LoVo (cell line): Measurements from ENCODE around the gene RHD.
"Not testable (repeated sequence)": the region's sequence is repeated elsewhere in the genome, so short reads cannot be mapped to it uniquely, and the experiment has no call there.

ENCODE experiments used
- DNase-seq: peaks from one replicate; pipeline ENCODE4 v3.0.0-alpha.2; 2016; ENCODE audit warnings: low spot score

RHD gene

DNA sequence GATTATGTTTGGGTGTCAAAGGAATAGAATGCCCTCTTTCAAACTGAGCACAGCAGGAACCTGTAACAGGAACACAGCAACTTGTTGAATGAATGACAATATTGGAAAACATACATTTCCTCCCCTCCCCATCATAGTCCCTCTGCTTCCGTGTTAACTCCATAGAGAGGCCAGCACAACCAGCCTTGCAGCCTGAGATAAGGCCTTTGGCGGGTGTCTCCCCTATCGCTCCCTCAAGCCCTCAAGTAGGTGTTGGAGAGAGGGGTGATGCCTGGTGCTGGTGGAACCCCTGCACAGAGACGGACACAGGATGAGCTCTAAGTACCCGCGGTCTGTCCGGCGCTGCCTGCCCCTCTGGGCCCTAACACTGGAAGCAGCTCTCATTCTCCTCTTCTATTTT, at the start of gene RHD:
TSS of gene RHD (plus strand) at position 272 of the 400 bp plus-strand sequence. CDS start at position 311, 39 bp downstream.
- DNase-seq, result not testable (repeated sequence)

DNA sequence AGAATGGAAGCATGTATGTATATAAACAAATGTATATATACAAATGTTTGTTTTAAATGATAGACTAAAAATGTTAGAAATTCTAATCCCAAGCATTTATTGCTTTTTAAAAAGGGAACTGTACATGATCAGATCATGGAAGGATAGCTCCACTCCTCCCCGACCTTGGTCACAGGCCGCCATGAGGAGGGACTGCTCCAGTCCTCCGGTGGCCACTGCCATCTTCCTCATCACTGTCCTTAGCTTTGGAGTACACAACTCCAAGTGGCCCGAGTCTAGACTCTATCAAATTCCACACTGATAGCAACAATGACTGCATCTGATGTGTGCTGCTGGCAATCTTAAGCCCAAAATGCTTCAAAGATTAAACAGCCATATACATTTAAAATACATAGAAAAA, 49.7 kb upstream of the RHD start:
- DNase-seq, result no peak

DNA sequence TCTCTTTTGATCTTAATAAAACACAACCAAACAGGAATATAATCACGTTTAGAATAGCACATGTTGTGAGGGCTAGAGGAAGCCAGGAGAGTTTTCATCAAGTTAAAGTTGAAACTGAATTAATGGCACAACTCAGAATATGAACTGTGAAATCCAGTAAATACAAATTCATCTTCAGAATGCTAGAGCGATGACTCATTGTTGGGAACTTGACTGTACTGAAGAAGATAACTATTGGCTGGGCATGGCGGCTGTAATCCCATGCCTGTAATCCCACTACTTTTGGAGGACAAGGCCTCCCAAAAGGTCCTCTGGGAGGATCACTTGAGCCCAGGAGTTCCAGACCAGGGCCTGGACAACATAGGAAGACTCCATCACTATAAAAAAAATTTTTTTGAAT, 48.8 kb upstream of the RHD start:
- no peak for DNase-seq

DNA sequence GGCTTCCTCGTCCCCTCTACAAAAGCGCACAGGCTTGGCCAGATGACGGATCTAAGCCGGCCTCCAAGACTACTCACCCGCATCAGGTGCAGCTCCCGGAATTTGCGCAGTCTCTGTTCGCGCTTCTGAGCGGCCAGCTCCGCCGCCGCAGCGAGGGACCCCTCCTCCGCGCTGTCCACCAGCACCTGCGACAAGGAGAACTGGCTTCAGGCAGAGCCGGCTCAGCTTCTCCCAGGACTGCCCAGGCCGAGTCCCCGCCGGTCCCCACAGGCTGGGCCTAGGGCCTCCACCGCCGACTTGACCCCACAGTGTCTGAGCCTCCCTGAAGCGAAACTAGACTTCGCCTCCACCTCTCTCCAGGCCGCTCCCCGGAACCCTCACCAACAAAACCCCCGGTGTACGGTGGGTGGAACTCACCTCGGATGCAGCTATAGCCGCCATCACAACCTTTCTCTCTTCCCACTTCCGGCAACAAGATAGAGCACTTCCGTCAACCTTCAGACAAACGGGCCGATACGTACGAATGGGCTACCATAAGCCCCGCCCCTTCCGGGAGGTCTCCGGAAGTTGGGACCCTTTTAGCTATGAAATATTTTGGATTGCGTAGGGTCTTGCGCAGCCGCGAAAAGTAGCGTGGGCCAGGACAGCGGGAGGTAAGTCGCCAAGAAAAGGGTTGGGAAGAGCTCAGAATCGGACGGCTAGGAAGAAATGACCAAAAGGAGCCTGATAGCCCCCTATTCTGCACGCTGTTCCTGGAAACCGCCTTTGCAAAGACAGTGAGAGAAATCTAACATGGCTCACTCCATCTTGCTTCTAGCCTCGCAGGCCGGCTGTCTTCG, 40.1 kb upstream of the RHD start, which contains the start of gene SYF2:
TSS of gene SYF2 (minus strand) at position 476 of the 839 bp plus-strand sequence. CDS start at position 441, 35 bp downstream.
- DNase-seq, result peak; percentile 93

DNA sequence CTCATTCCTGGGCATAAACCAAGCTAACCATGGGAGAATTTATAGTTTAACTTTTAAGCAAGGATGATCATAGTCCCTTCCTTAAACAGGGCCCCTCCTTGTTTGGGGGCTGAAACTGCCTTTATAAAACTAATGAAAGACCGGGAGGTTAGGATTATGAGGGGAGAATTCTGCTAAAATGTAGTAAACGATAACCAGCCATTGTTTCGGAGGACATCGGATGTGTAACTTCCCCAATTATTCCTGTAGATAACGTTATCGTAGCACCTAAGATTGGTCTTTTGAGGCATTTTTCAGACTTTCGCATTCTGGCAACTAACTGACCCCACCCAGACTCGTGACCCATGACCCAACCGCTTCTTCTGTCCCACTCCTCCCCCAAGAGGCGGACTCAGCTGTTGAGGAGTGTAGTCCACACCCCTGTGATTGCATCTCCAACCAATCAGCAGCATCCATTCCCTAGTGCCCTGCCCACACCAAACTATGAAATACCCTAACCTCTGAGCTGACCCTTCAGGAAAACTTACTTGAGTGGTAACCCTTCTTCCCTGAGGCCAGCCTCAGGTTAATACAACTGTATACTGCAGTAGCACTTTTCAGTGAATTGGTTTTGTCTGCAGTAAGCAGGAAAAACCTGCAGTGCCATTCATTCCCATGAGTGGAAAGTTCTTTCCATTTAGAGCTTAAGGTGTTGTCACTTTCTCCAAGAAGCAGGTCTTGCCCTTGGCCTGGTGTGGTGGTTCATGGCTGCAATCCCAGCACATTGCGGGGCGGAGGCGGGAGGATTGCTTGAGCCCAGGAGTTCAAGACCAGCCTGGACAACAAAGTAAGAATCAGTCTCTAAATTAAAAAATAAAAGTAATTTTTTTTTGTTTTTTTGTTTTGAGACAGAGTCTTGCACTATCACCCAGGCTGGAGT, 39.2 kb upstream of the RHD start:
- DNase-seq, result peak; percentile 83

DNA sequence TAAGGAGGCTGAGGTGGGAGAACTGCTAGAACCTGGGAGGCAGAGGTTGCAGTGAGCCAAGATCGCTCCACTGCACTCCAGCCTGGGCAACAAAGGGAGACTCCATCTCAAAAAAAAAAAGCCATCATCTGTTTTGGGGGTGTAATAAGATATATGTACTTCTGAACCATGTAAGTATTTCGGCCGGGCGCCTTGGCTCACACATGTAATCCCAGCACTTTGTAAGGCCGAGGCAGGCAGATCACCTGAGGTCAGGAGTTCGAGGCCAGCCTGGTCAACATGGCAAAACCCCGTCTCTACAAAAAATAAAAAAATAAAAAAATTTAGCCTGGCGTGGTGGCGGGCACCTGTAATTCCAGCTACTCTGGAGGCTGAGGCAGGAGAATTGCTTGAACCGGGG, 36.9 kb upstream of the RHD start:
- not testable (repeated sequence) for DNase-seq

DNA sequence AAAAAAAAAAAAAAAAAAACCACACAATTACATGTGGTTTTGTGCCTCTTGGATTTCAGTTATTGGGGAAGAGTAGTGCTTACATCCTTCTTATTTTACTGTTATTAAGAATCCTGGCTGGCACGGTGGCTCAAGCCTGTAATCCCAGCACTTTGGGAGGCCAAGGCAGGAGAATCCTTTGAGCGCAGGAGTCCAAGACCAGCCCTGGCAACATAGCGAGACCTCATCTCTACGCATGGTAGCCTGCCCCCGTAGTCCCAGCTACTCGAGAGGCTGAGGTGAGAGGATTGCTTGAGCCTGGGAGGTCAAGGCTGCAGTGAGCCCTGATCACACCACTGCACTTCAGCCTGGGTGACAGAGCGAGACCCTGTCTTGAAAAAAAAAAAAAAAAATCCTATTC, 36.0 kb upstream of the RHD start:
- DNase-seq, result not testable (repeated sequence)

DNA sequence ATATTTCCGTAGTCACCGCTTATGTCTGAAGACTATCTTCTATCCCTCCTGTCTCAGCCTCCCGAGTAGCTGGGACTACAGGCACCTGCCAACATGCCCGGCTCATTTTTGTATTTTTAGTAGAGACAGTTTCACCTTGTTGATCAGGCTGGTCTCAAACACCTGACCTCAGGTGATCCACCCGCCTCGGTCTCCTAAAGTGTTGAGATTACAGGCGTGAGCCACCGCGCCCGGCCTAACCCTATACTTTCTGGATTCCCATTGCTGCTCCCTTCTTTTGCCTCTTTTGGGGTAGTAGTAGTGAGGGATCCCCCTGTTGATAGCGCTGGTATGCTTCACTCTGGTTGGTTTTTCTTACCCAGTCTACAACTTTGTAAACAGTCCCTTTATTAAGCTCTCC, 34.3 kb upstream of the RHD start:
- DNase-seq, result no peak

DNA sequence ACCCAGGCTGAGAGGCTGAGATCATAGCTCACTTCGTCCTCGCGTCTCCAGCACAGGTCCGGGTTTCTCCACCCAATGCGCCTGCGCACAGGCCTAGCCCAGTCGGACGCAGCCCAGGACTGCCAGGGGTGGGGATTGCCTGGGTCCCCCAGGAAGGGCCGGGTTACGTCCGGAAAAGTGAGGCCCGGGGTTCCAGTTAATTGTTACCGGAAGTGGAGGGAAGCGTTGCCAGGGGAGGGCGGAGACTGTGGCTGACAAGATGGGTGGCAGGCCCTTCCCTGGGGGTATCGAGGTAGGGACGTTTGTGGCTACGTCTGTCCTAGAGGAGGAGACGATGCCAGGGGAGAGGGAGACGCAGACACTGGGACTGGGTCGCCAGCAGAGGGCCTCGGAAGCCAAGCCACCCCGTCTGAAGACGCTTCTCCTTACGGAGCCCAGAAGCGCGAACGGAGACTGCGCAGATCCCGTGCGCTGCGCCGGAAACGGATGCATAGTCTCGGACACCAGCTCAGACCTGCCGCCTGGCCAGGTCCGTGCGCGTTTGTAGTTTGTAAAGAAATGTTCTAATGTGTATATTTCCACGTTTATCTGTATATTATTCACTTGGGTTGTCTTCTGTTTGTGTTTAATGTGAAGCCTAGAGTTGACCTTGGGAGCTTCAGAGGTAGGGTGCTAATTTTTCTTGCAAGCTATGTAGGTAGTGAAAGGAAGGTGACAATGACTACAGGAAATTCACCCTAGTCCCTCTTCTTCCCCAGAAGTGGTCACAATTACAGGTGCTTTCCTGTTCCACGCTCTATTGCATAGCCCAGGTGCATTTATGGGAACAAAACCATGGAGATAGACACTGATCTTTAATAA, 32.4 kb upstream of the RHD start:
- peak; percentile 94 for DNase-seq

DNA sequence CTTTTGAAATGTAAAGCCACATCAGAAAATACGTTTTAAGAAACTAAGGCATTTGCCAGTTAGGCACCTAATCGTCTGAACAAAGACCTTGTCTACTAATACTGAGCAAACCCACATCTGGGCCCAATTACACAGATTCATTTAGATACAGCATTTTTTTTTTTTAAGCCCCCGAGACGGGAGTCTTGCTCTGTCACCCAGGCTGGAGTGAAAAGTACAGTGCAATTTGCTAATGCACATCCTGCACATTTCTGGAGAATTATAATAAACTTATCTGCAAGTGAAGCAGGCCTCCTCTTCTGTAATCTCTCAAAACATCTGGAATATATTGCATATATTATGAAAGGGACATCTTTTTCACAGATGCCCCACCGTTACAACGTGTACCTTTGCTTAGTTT, 28.4 kb upstream of the RHD start:
- no peak for DNase-seq

DNA sequence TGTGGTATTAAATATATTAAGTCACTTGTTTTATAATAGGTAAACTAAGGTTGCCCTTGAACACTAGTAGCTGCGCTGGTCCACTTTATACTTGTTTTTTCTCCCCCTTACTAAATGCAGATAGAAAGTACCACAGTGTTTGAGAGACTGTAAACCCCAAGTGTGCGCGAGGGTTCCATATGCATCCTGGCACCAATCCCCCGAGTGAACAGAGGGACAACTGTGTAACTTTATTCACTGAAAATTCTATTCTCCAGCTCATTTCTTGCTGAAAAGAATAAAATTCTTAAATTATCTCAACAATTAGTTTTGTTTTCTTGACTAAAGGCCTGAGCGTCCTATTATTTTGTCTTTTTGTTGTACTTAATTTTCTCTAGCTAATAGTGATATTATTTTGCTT, 26.9 kb upstream of the RHD start:
- no peak for DNase-seq

DNA sequence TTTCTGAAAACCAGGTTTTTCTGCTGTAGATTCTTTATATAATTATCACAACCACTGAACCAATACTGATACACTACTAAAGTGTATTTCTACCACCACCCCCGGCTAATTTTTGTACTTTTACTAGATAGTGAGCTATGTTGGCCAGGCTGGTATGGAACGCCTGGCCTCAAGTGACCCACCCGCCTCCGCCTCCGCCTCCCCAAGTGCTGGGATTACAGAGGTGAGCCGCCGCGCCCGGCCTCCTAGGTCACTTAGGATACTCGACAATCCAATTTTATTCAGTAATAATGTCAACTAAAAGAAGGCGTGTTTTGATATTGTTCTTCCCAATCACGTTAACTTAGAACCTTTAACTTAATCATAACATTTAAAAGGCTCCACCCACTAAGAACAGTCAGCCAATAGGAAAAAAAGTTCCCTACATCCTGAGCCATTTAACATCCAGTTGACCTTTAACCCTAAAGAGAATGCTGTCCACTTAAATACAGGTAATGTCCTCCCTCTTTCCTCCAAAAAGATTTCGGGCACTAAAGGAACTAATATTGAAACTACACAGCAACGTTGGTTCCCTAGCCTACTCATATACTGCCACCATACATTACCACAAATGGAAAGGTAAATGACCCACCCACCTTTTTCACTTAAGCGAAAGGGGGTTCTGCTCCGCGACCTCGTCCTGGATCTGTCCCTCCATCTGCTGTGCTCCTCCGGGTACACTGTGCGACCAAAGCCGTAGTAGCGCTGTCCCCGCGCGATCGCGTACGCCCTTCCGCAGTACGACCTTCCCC, 26.3 kb upstream of the RHD start:
- DNase-seq, result peak; percentile 36

DNA sequence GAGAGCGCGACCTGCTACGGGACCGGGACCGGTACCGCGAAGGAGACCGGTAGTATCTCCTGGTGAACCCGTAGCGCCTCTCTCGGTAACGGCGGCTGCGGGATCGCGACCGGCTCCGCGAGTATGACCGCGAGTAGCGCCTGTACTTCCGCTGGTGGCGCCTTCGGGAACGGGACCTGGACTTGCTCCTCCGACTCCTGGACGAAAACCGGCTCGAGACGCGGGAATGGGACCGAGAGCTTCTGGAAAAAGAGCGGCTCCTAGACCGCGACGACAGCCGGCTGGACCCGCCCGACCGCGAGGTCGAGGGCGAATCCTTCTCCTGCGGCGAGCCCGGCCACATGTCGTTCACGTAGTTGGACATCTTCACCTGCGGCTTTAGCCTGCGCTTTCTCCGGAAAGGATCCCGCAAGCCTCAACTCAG, 25.7 kb upstream of the RHD start:
- DNase-seq, result no peak

DNA sequence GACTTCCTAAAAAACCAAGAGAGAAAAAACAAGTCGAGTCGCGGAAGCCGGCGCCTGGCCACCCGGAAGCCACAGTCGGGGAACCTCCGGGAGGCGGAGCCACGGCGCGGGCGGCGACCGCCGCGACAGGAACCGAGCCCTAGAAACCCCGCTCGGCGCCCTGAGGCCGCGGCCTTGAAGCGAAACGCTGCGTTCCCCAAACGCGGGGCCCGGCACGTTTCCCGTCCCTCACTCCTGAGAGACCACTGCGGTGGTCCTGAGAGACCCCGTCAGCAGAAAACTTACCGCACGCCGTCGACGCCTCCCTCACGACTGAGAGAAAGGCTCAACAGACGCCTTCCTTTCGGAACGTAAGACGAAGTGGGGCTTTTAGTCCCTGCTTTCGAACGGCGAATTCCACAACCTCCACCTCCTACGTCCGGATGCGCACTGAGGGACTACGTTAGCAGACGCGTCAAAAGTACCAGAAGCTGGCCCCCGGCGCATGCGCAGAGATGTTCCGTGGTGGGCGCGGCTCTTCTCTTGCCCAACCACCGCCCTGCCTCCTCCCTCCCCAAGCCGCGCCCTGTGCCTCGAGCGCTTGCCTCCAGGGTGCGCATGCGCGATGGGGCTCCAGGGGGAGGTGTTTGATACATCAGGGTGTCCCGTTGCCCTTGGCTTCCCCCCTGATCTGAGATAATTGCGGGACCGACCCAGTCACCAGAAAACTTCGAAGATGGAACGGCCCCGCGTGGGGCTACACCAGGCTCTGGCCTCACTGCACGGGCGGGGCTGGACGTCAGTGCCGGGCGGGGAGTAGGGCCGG, 25.1 kb upstream of the RHD start, which contains the start of gene RSRP1:
TSS of gene RSRP1 (minus strand) at position 431 of the 805 bp plus-strand sequence. CDS start 491 bp downstream, outside the sequence.
- DNase-seq, result peak; percentile 98

DNA sequence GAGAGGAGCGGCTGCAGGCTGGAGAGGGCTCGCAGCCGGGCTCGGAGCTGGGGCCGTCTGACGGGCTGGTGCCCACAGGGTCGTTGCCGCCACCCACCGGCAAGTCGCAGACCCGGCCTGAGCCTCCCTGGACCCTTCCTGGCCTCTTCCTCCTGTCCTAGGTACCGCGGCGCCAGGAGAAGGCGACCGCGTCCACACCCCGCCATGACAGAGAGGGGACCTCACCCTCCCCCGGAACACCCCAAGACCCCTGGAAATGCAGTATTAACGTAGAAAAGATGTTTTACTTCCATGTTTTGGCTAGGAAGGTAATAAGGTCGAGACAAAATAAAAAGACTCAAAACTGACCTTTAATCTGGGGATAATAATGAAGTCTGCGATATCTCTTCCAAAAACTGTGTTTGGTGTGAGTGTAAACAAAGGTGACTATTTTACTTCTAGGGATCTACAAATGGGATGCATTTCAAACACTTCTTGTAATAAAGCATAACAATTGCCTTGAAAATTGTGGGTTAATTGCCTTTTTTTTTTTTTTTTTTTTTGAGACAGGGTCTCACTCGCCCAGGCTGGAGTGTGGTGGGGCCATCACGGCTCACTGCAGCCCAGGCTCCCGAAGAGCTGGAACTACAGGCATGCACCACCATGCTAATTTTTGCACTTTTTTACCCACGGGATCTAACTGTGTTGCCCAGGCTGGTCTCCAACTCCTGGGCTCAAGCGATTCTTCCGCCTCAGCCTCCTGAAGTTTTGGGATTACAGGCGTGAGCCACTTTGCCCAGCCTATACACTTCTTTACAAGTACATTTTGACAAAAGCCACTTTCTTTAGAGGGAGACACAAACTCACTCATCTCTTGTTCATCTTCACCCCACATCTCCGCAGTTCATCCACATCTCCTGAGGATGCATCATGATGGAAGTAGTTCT, 24.2 kb upstream of the RHD start:
- no peak for DNase-seq

DNA sequence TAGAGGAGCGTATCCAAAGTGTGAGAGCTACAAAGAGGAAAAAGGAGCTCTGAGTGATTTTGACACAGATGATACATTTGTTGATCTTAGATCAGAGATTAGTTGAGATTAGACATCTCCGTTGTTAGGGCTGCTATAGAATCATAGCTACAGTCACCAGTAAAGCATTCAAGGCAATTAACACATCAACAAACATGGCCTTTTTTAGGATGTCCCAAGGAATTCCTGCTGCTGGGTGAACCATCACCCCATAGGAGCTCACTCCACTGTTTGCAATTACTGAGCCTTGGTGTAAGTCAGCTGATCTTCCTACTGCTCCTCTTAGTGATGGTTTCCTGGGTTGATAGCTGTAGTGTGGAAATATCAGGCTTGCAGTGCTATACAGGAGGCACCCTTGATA, 18.4 kb upstream of the RHD start:
- DNase-seq, result no peak

DNA sequence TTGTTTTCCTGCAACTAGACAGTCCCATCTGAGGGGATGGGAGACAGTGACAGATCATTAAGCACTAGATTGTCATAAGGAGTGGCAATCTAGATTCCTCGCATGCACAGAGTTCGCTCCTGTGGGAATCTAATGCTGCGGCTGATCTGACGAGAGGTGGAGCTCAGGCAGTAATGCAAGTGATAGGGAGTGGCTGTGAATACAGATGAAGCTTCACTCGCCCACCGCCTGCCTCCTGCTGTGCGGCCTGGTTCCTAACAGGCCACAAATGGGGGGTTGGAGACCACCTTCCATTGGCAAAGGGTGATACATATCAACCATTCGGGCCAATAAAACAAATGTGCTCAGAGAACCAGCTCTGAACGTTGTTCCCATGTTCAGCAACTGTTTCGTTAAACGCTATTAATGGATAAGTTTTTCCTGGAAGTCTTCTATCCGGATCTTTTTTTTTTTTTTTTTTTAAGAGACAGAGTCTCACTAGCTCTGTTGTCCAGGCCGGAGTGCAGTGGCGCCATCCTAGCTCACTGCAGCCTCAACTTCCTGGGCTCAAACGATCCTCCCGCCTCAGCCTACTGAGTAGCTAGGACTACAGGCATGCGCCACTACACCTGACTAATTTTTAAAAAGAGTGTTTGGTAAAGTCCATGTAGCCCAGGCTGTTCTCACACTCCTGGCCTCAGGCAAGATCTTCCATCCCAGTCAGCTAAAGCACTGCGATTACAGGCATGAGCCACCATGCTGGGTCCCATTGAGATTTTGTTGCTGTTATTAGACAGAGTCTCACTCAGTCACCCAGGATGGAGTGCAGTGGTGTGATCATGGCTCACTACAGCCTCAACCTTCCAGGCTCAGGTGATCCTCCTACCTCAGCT, 16.4 kb upstream of the RHD start:
- DNase-seq, result no peak

DNA sequence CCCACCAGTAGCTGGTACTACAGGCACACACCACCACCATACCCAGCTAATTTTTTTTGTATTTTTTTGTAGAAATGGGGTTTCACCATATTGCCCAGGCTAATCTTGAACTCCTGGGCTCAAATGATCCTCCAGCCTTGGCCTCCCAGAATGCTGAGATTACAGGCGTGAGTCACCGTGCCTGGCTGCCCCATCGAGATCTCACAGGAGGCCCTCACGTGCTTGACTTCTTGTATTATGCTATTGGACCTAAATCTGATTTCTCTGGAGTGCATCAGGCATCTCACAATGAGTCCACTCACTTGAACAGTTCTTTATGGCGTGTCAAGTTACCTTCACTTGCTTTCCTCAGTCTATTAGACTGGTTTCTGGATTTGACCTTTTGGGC, 15.7 kb upstream of the RHD start:
- DNase-seq, result no peak
